Fibroblast of skin of right quadriceps (primary cell): Measurements from ENCODE around the gene ARHGAP15.
"Not testable (repeated sequence)": the region's sequence is repeated elsewhere in the genome, so short reads cannot be mapped to it uniquely, and the experiment has no call there.

Source experiments
- DNase-seq: peaks from one replicate; pipeline ENCODE4 v3.0.0-alpha.2; 2013

The ARHGAP15 gene

GRCh38 chr2:143128681-143129580 lies at the start of gene ARHGAP15:
Gene ARHGAP15, plus strand, starts transcription at chr2:143129419.
- DNase-seq: no peak

- DNase-seq: no peak
Measured at GRCh38 chr2:143081616-143082015, 47.6 kb upstream of the ARHGAP15 start.

- DNase-seq: peak; percentile 81
Measured at GRCh38 chr2:143083636-143084035, 45.6 kb upstream of the ARHGAP15 start.

- no peak for DNase-seq
Measured at GRCh38 chr2:143084462-143084861, 44.8 kb upstream of the ARHGAP15 start.

- DNase-seq: no peak
Measured at GRCh38 chr2:143085125-143085784, 44.0 kb upstream of the ARHGAP15 start.

GRCh38 chr2:143087033-143087432 lies 42.2 kb upstream of the ARHGAP15 start:
- peak; percentile 6 for DNase-seq

- DNase-seq: no peak
Measured at GRCh38 chr2:143088388-143088787, 40.8 kb upstream of the ARHGAP15 start.

GRCh38 chr2:143089520-143089919 lies 39.7 kb upstream of the ARHGAP15 start:
- not testable (repeated sequence) for DNase-seq

- DNase-seq: peak; percentile 64
Measured at GRCh38 chr2:143110758-143111428, 18.3 kb upstream of the ARHGAP15 start.

GRCh38 chr2:143117225-143117624 lies 12.0 kb upstream of the ARHGAP15 start:
- no peak for DNase-seq

GRCh38 chr2:143121079-143121478 lies 8.1 kb upstream of the ARHGAP15 start:
- DNase-seq: no peak

- no peak for DNase-seq
Measured at GRCh38 chr2:143121957-143122356, 7.3 kb upstream of the ARHGAP15 start.

- DNase-seq: no peak
Measured at GRCh38 chr2:143123911-143124310, 5.3 kb upstream of the ARHGAP15 start.

- DNase-seq: no peak
Measured at GRCh38 chr2:143124445-143124844, 4.8 kb upstream of the ARHGAP15 start.

GRCh38 chr2:143125717-143126116 lies 3.5 kb upstream of the ARHGAP15 start:
- DNase-seq: no peak

GRCh38 chr2:143132355-143132754 lies 3.1 kb downstream of the ARHGAP15 start:
- no peak for DNase-seq

GRCh38 chr2:143133783-143134182 lies 4.6 kb downstream of the ARHGAP15 start:
- no peak for DNase-seq

- DNase-seq: no peak
Measured at GRCh38 chr2:143138292-143138691, 9.1 kb downstream of the ARHGAP15 start.

- DNase-seq: no peak
Measured at GRCh38 chr2:143139835-143140393, 10.7 kb downstream of the ARHGAP15 start.

GRCh38 chr2:143140864-143141661 lies 11.8 kb downstream of the ARHGAP15 start:
- DNase-seq: no peak

GRCh38 chr2:143142598-143142997 lies 13.4 kb downstream of the ARHGAP15 start:
- DNase-seq: no peak

- DNase-seq: peak; percentile 7
Measured at GRCh38 chr2:143144813-143145455, 15.7 kb downstream of the ARHGAP15 start.
